Subcutaneous adipose tissue (tissue), 4 donors: Measurements from ENCODE around the gene C1QL3. TPM values are rescaled to one million over a fixed set of nuclear protein-coding genes. Genes with fewer than 3 reads are reported as not detected.

Experiments used
- total RNA-seq, 4 donors: library from RNA; depleted of rRNA; stranded (reverse); fragments of >200 nt; gene quantifications; one replicate each; pipeline ENCODE4 v1.1.0, GENCODE V29; 2016
- TF ChIP-seq, protein P1 (sequence below): fragments of 450-650 bp; IDR thresholded peaks from one replicate; pipeline ENCODE4 v1.5.1; 2016; ENCODE audit warnings: low read depth, mild to moderate bottlenecking, control low read depth, antibody characterized with exemption, moderate library complexity

C1QL3 gene
- total RNA-seq: not detected

DNA sequence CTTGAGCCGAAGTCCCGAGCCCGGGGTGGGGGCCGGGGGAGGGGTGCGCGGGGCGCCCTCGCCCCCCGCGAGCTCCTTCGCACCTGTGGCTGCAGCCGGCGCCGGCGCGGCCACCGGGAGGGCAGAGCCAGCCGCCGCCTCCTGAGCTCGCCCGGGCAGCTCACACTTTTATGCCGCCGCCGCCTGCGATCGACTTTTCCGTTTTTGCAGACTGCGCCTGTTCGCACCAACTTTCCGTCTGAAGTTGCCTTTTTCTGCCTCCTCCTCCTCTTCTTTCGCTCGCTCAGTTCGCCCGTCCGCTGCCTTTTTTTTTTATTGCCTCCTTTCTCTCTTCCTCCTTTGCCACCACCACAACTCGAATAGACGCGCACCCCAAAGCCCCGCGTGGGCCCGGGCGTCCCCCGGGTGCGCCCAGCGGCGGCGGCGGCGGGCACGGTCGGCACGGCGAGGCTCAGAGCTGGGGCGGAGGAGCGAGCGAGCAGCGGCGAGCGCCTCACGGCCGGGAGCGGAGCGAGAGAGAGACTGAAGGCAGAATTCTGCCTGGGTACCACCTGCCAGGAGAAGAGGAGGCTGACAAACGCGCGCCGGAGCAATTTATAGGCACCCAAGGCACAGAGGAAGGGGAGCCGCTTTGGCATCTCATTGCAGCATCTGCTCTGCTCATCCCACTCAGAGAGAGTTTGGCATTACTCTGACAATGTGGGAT lies at the start of gene C1QL3:
Gene C1QL3 (minus strand): TSS at position 569 of the 706 bp plus-strand sequence. CDS start 814 bp downstream, outside the sequence.
- TF ChIP-seq, protein P1, sequence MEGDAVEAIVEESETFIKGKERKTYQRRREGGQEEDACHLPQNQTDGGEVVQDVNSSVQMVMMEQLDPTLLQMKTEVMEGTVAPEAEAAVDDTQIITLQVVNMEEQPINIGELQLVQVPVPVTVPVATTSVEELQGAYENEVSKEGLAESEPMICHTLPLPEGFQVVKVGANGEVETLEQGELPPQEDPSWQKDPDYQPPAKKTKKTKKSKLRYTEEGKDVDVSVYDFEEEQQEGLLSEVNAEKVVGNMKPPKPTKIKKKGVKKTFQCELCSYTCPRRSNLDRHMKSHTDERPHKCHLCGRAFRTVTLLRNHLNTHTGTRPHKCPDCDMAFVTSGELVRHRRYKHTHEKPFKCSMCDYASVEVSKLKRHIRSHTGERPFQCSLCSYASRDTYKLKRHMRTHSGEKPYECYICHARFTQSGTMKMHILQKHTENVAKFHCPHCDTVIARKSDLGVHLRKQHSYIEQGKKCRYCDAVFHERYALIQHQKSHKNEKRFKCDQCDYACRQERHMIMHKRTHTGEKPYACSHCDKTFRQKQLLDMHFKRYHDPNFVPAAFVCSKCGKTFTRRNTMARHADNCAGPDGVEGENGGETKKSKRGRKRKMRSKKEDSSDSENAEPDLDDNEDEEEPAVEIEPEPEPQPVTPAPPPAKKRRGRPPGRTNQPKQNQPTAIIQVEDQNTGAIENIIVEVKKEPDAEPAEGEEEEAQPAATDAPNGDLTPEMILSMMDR: no peak

- TF ChIP-seq, protein P1: no peak
These were observed 49.1 kb upstream of the C1QL3 start for GRCh38 chr10:16570731-16571130.

GRCh38 chr10:16566202-16566805 lies 44.6 kb upstream of the C1QL3 start:
- TF ChIP-seq, protein P1: no peak

GRCh38 chr10:16565604-16566003 lies 43.9 kb upstream of the C1QL3 start:
- TF ChIP-seq, protein P1: no peak

GRCh38 chr10:16562891-16563290 lies 41.2 kb upstream of the C1QL3 start:
- TF ChIP-seq, protein P1: no peak

DNA sequence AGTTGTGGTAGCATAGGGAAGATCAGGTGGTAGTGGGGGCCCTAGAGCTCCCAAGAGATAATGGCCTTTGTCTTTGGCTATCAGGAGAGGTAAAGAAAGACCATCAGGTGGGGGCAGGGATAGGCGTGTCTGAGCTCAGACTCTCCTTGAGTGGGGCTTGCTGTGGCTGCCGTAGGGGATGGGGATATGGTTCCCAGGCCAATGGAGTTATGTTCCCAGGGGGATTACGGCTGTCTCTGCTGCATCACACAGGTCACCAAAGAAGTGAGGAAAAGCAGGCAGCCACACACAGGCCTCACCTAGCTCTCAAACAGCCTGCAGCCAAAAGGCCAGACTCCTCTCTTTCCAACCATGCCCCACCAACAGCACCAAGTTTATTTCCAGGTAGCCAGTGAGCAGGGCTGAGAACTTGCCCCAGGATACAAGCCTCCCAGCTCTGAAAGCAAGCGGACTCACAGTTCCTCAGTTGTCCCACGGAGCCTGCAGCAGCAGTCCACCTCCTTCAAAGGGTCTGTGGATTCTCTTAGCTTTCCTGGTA lies 37.6 kb upstream of the C1QL3 start:
- TF ChIP-seq, protein P1: no peak

- TF ChIP-seq, protein P1: no peak
These were observed 26.3 kb upstream of the C1QL3 start for GRCh38 chr10:16547973-16548372.
